ENCODE results near the gene MYO3B. TPM values are rescaled to one million over a fixed set of nuclear protein-coding genes. Genes with fewer than 3 reads are reported as not detected.

Gene MYO3B
- total and polyA plus RNA-seq, 11 donors, result 0.09 to 0.19 (median 0.10) TPM; not detected in 8

DNA sequence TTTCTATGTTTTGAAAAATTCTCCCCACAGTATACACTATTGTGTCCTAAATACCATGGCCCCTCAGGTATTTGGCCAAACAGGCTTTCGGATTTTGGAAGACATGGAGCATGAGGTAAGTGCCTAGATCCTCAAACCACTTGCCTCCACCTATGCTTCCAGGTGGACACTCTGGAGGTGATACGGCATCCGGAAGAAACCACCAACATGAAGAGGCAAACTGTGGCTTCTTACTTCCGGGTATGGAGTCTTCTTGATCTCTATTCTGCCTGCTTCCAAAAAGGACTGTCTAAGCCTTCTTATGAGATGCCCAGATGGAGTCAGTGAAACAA lies 285.2 kb downstream of the MYO3B start:
- TF ChIP-seq, protein P1, sequence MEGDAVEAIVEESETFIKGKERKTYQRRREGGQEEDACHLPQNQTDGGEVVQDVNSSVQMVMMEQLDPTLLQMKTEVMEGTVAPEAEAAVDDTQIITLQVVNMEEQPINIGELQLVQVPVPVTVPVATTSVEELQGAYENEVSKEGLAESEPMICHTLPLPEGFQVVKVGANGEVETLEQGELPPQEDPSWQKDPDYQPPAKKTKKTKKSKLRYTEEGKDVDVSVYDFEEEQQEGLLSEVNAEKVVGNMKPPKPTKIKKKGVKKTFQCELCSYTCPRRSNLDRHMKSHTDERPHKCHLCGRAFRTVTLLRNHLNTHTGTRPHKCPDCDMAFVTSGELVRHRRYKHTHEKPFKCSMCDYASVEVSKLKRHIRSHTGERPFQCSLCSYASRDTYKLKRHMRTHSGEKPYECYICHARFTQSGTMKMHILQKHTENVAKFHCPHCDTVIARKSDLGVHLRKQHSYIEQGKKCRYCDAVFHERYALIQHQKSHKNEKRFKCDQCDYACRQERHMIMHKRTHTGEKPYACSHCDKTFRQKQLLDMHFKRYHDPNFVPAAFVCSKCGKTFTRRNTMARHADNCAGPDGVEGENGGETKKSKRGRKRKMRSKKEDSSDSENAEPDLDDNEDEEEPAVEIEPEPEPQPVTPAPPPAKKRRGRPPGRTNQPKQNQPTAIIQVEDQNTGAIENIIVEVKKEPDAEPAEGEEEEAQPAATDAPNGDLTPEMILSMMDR (IDR thresholded peaks at IDR 0.05), result no peak
- TF ChIP-seq POLR2A (IDR thresholded peaks at IDR 0.05), result no peak
- Histone ChIP-seq H3K4me3 (no peak overlapping the region), H3K4me1 (peaks cover 0 to 4% (median 0%) of the 10 kb centered on the region in 12 donors), H3K27me3 (no peaks in the 10 kb centered on the region), H3K9me3 (no peaks in the 10 kb centered on the region), H3K36me3 (no peaks in the 10 kb centered on the region), H3K27ac (no peak overlapping the region)
- no peak for ATAC-seq
- 89 to 95% (median 92%) methylated on average over 4 of the region's 4 CpGs for WGBS, 4 donors
- no peak for DNase-seq
- intact Hi-C loops (cut with DNase I), result no loop called here

DNA sequence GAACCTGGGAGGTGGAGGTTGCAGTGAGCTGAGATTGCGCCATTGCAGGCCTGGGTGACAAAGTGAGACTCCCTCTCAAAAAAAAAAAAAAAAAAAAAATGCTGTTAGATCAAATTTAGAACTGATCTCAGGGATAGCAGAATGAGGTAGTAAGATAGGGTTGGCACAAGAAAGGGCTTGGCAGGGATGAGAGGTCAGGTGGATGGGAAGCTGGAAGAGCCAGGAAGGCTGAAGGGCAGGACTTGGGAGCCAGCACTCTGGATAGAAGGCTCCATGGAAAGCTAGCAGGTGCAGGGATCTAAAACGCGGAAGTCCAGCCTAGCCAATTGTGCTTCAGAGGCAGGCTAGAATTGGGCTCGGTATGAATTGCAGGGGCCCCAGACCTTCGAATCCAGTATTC lies 286.3 kb downstream of the MYO3B start:
- Histone ChIP-seq H3K4me1 (peaks cover 0 to 8% (median 0%) of the 10 kb centered on the region in 12 donors), H3K27me3 (no peaks in the 10 kb centered on the region), H3K4me3 (no peak overlapping the region), H3K9me3 (no peaks in the 10 kb centered on the region), H3K27ac (no peak overlapping the region), H3K36me3 (no peaks in the 10 kb centered on the region)
- TF ChIP-seq, protein P1 (IDR thresholded peaks at IDR 0.05), result no peak
- no peak for TF ChIP-seq POLR2A (IDR thresholded peaks at IDR 0.05)
- intact Hi-C loops (cut with DNase I), result no loop called here
- ATAC-seq, result no peak
- WGBS, 4 donors, result 92 to 97% (median 94%) methylated on average over 5 of the region's 5 CpGs
- no peak for DNase-seq

GRCh38 chr2:170465241-170465640 lies 287.3 kb downstream of the MYO3B start:
- no peak for ATAC-seq
- Histone ChIP-seq H3K27me3 (no peaks in the 10 kb centered on the region), H3K36me3 (no peaks in the 10 kb centered on the region), H3K9me3 (peaks cover 0 to 2% (median 0%) of the 10 kb centered on the region in 12 donors), H3K4me3 (no peak overlapping the region), H3K4me1 (peaks cover 0 to 8% (median 0%) of the 10 kb centered on the region in 12 donors), H3K27ac (no peak overlapping the region)
- intact Hi-C loops (cut with DNase I), result no loop called here
- DNase-seq, result no peak
- WGBS, 4 donors, result 62 to 76% (median 72%) methylated on average over 4 of the region's 4 CpGs
- TF ChIP-seq POLR2A (IDR thresholded peaks at IDR 0.05), result no peak
- TF ChIP-seq, protein P1 (IDR thresholded peaks at IDR 0.05), result no peak

DNA sequence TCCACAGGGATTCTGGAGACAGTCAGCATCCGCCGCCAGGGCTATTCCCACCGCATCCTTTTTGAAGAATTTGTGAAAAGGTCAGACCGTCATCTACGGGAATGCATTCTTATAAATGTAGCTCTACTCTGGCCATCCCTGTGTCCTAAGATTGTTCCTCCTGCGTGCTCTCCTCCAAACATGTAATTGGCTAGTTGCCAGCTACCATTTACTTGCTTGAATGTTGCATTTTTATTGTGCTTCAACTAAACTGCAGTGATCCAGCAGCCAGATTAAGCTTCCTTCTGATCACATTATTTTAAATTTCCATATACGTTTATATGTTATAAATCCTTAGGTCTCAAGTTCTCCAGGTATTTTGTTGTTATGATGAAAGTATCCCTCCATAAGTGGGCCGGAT lies 288.7 kb downstream of the MYO3B start:
- no peak for DNase-seq
- no peaks in the 10 kb centered on the region for H3K27me3 ChIP-seq
- 82 to 92% (median 88%) methylated on average over 8 of the region's 8 CpGs for WGBS, 4 donors
- peaks cover 0 to 5% (median 0%) of the 10 kb centered on the region in 12 donors for H3K9me3 ChIP-seq
- no peak for ATAC-seq
- intact Hi-C loops (cut with DNase I), result no loop called here
- no peaks in the 10 kb centered on the region for H3K36me3 ChIP-seq
- no peak overlapping the region for H3K4me3 ChIP-seq
- TF ChIP-seq POLR2A (IDR thresholded peaks at IDR 0.05), result no peak
- TF ChIP-seq, protein P1 (IDR thresholded peaks at IDR 0.05), result no peak
- H3K27ac ChIP-seq, result no peak overlapping the region
- peaks cover 0 to 8% (median 0%) of the 10 kb centered on the region in 12 donors for H3K4me1 ChIP-seq
